K562 (cell line): ENCODE measurements around the gene RXRA. TPM values are rescaled to one million over a fixed set of nuclear protein-coding genes. Genes with fewer than 3 reads are reported as not detected.

Experiments used
- ATAC-seq: fragments of 200-7000 bp; cut with Tn5 transposase; 3 replicates; pipeline ENCODE4 v1.9.1; 2020; ENCODE audit warnings: moderate library complexity
- BruUV-seq: library from RNA; stranded (reverse); fragments of 400-500 nt; replicated peaks from 2 replicates; lab custom pipeline; 2021; lab: Mats Ljungman, UMichigan
- CTCF ChIA-PET: fragments of 300-600 bp; formaldehyde crosslinking; extraction: SDS; loops from one replicate; lab custom pipeline; 2021; ENCODE audit warnings: low intra/inter-chr PET ratio; lab: Yijun Ruan, JAX
- POLR2A ChIA-PET: fragments of 300-600, 350-650 bp; sonication (Branson Sonifier 250); formaldehyde crosslinking; extraction: SDS; loops from one replicate; lab custom pipeline; 2021; ENCODE audit warnings: antibody characterized with exemption, inconsistent platforms; lab: Yijun Ruan, JAX
- DNase-seq, 4 experiments: peaks; one replicate each; pipeline versions ENCODE4 v3.0.0 to v3.0.0-alpha.2; 2011 to 2018; ENCODE audit warnings: low spot score in 3 of 4, mixed read lengths in 3 of 4; ENCODE audit errors: extremely low read depth in 1 of 4
- FAIRE-seq: peaks from 2 replicates; lab custom pipeline; 2011; peaks lifted over from hg19 to GRCh38; lab: Jason Lieb, UNC
- H2AFZ ChIP-seq: 2 replicates; pipeline ENCODE4 v1.6.0; 2011; ENCODE audit warnings: low read depth, low read length, control low read depth, inconsistent platforms
- H3K27ac ChIP-seq: fragments of 200-600 bp; 3 replicates; pipeline ENCODE4 v1.8.0; 2011; ENCODE audit warnings: low read depth, mild to moderate bottlenecking, control low read depth, inconsistent platforms, low read length, moderate library complexity, mixed read lengths; ENCODE audit errors: extremely low read depth
- H3K27me3 ChIP-seq, 2 experiments: fragments of 300-600 bp in 1 of 2; 2 replicates in 1 of 2; 3 replicates in 1 of 2; pipeline versions ENCODE4 v1.6.0 to v1.8.0; 2011; ENCODE audit warnings: inconsistent platforms in 2 of 2, low read length in 2 of 2, mild to moderate bottlenecking in 1 of 2, mixed read lengths in 1 of 2, moderate library complexity in 1 of 2; ENCODE audit not compliant: control insufficient read depth in 2 of 2, insufficient read depth in 2 of 2
- H3K36me3 ChIP-seq: fragments of 300-600 bp; 3 replicates; pipeline ENCODE4 v1.8.0; 2011; ENCODE audit warnings: mild to moderate bottlenecking, low read length, inconsistent platforms; ENCODE audit not compliant: control insufficient read depth, insufficient read depth
- H3K4me1 ChIP-seq, 2 experiments: fragments of 200-600 bp in 1 of 2; replicated peaks in 1 of 2; 2 replicates in 1 of 2; 3 replicates in 1 of 2; pipeline versions ENCODE4 v1.5.1 to v1.8.0; 2011; ENCODE audit warnings: inconsistent platforms in 2 of 2, low read length in 2 of 2, mild to moderate bottlenecking in 1 of 2, mixed read lengths in 1 of 2, moderate library complexity in 1 of 2; ENCODE audit not compliant: control insufficient read depth in 2 of 2, insufficient read depth in 2 of 2
- H3K4me2 ChIP-seq: 2 replicates; pipeline ENCODE4 v1.6.1; 2011; ENCODE audit warnings: low read length, control low read depth, inconsistent platforms, mixed read lengths; ENCODE audit not compliant: insufficient read depth
- H3K4me3 ChIP-seq: fragments of 200-600 bp; sonication (generic), shearing (Covaris generic); 2 replicates; pipeline ENCODE4 v1.5.1; 2016; ENCODE audit warnings: control low read depth, inconsistent platforms
- H3K79me2 ChIP-seq: fragments of 200-600 bp; 3 replicates; pipeline ENCODE4 v1.8.0; 2011; ENCODE audit warnings: low read length, inconsistent platforms; ENCODE audit not compliant: control insufficient read depth, insufficient read depth
- H3K9ac ChIP-seq, 2 experiments: 2 replicates each; pipeline versions ENCODE4 v1.6.0 to v1.6.1; 2011; ENCODE audit warnings: low read depth in 2 of 2, low read length in 2 of 2, control low read depth in 1 of 2, inconsistent platforms in 1 of 2, mild to moderate bottlenecking in 1 of 2, mixed read lengths in 1 of 2; ENCODE audit not compliant: insufficient read depth in 1 of 2
- H3K9me1 ChIP-seq: one replicate; pipeline ENCODE4 v1.6.0; 2011; ENCODE audit warnings: inconsistent platforms, mild to moderate bottlenecking, low read length, moderate library complexity; ENCODE audit not compliant: control insufficient read depth, insufficient read depth
- H3K9me3 ChIP-seq: replicated peaks from 2 replicates; pipeline ENCODE4 v1.5.1; 2011; ENCODE audit warnings: low read depth, low read length, inconsistent platforms; ENCODE audit not compliant: control insufficient read depth, insufficient read depth
- H4K20me1 ChIP-seq: replicated peaks from 2 replicates; pipeline ENCODE4 v1.6.1; 2011; ENCODE audit warnings: low read length, inconsistent platforms, mixed read lengths; ENCODE audit not compliant: control insufficient read depth, insufficient read depth
- ARID1B ChIP-seq: fragments of 450-650 bp; IDR thresholded peaks from 2 replicates; pipeline ENCODE4 v1.6.1; 2016; ENCODE audit warnings: antibody characterized with exemption, mild to moderate bottlenecking, inconsistent platforms
- FIP1L1 ChIP-seq: fragments of 200-400 bp; formaldehyde crosslinking; IDR thresholded peaks from 2 replicates; pipeline ENCODE4 v1.6.1; 2018; ENCODE audit warnings: mild to moderate bottlenecking, low read depth, low read length; ENCODE audit not compliant: poor library complexity, severe bottlenecking
- GTF2B ChIP-seq: IDR thresholded peaks from 2 replicates; pipeline ENCODE4 v1.6.1; 2011; ENCODE audit not compliant: insufficient read length; ENCODE audit errors: extremely low read depth
- HMG20A ChIP-seq: fragments of 450-650 bp; formaldehyde crosslinking; conservative IDR thresholded peaks from 2 replicates; pipeline ENCODE4 v1.4.0; 2020; ENCODE audit warnings: mild to moderate bottlenecking, mixed read lengths
- SMARCC2 ChIP-seq: fragments of 450-650 bp; IDR thresholded peaks from 2 replicates; pipeline ENCODE4 v1.6.1; 2017; ENCODE audit warnings: antibody characterized with exemption, moderate library complexity, mild to moderate bottlenecking, low read depth
- SPI1 ChIP-seq: IDR thresholded peaks from 2 replicates; pipeline ENCODE4 v1.6.1; 2011; ENCODE audit warnings: low read depth, low read length, control low read depth, borderline replicate concordance
- TCFL5 ChIP-seq: fragments of 250-450 bp; sonication (Bioruptor Pico); conservative IDR thresholded peaks from 2 replicates; pipeline ENCODE4 v1.6.1; 2021; ENCODE audit warnings: mild to moderate bottlenecking, moderate library complexity, matching md5 sums
- ZMIZ1 ChIP-seq, 2 experiments: fragments of 150-350 bp in 1 of 2; IDR thresholded peaks; 2 replicates each; pipeline ENCODE4 v1.6.1; 2012 to 2016; ENCODE audit warnings: low read depth in 2 of 2, low read length in 2 of 2, mild to moderate bottlenecking in 1 of 2, moderate library complexity in 1 of 2
- ZNF124 ChIP-seq: sonication (generic); formaldehyde crosslinking; IDR thresholded peaks from 2 replicates; pipeline ENCODE4 v1.8.1; 2022; ENCODE audit warnings: missing genetic modification reagents
- ZNF212 ChIP-seq: fragments of 450-650 bp; formaldehyde crosslinking; IDR thresholded peaks from 2 replicates; pipeline ENCODE4 v1.4.0; 2020; ENCODE audit warnings: mild to moderate bottlenecking
- ZNF280B ChIP-seq: fragments of 250-450 bp; sonication (Bioruptor Pico); IDR thresholded peaks from 2 replicates; pipeline ENCODE4 v1.5.1; 2021; ENCODE audit warnings: mild to moderate bottlenecking
- ZNF507 ChIP-seq: conservative IDR thresholded peaks from 2 replicates; pipeline ENCODE4 v1.6.1; 2017; ENCODE audit warnings: missing genetic modification characterization, missing compliant biosample characterization
- ZNF511 ChIP-seq: sonication (generic); formaldehyde crosslinking; IDR thresholded peaks from 2 replicates; pipeline ENCODE4 v1.8.0; 2022; ENCODE audit warnings: mild to moderate bottlenecking, missing genetic modification reagents
- ZNF766 ChIP-seq: fragments of 200-800 bp; sonication (Bioruptor generic); conservative IDR thresholded peaks from 2 replicates; pipeline ENCODE4 v1.6.1; 2016; ENCODE audit warnings: missing genetic modification characterization, missing compliant biosample characterization
- WGBS: fragments of 100-300 bp; shearing (Covaris generic); methylation state at CpG from one replicate; pipeline ENCODE4 v1.1.6; 2016; ENCODE audit warnings: low coverage, mixed read lengths; ENCODE audit not compliant: insufficient coverage; ENCODE audit errors: missing lambda C conversion rate; 5-methylcytosine and 5-hydroxymethylcytosine counted together
- in situ Hi-C: fragments of 300-500 bp; cut with MboI; formaldehyde crosslinking; loops from 4 replicates; pipeline ENCODE4 v1.15.0; 2018; ENCODE audit warnings: inconsistent platforms, mixed read lengths
- intact Hi-C: fragments of 100-400 bp; cut with micrococcal nuclease; formaldehyde crosslinking; loops from 2 replicates; pipeline ENCODE4 v1.14.2; 2022
- polyA plus RNA-seq, 8 experiments: library from polyadenylated mRNA; depleted of rRNA in 4 of 8; stranded (reverse) in 5 of 8; unstranded in 3 of 8; fragments of >200 nt; fragmentation: Nextera tagmentation in 2 of 8; fragmentation: Illumina TruSeq in 1 of 8; extraction: Ambion mirVana in 2 of 8; extraction: Trizol in 1 of 8; gene quantifications; 2 replicates each; pipeline versions ENCODE4 v1.2.1 to v1.2.3, GENCODE V29; 2011 to 2014; ENCODE audit warnings: inconsistent platforms in 1 of 8, missing spikeins in 1 of 8
- total RNA-seq, 7 experiments: library from RNA; depleted of rRNA in 6 of 7; stranded (reverse); fragments of >200 nt in 6 of 7; fragmentation: Illumina TruSeq in 2 of 7; extraction: Trizol in 2 of 7; gene quantifications; 2 replicates each; pipeline versions ENCODE4 v1.2.1 to v1.2.3, GENCODE V29; 2011 to 2021; ENCODE audit warnings: low replicate concordance in 1 of 7

RXRA gene
- total and polyA plus RNA-seq, 9 of the 15 experiments (the other 6 are each of a cell fraction or from before 2014, with no cell fraction given), result 0.35 to 23.6 (median 4.6) TPM

- peak overlapping the region; percentile 42 to 85; a peak in 3 of 4 replicates for H3K9ac ChIP-seq
- DNase-seq, result peak; percentile 66 to 77 (median 72)
- H3K79me2 ChIP-seq, result peaks cover 65% of the 10 kb centered on the region
- no peaks in the 10 kb centered on the region for H3K27me3 ChIP-seq
- BruUV-seq, result no TSS peak
- H2AFZ ChIP-seq, result peak overlapping the region; percentile 63
- H3K9me1 ChIP-seq, result peaks cover 7% of the 10 kb centered on the region
- H3K27ac ChIP-seq, result peak overlapping the region; percentile 54
- ChIA-PET CTCF (no interaction called here), POLR2A (interaction anchor here (0.6 to 1.8 kb wide), 6 partner anchors 10 to 359 kb away, joined by 3 to 7 read pairs (median 4); no protein-coding TSS in a partner anchor)
- peak overlapping the region; percentile 33 for H3K4me2 ChIP-seq
- H3K9me3 ChIP-seq, result no peaks in the 10 kb centered on the region
- no peak overlapping the region for H3K4me3 ChIP-seq
- peak; percentile 67 for FAIRE-seq
- 26% methylated on average over 14 of the region's 17 CpGs for WGBS
- intact Hi-C loops, result no loop called here
- peak; percentile 86 for ATAC-seq
- peaks cover 33% of the 10 kb centered on the region for H4K20me1 ChIP-seq
- peaks cover 30 to 98% of the 10 kb centered on the region in 2 experiments for H3K4me1 ChIP-seq
- in situ Hi-C loops, result no loop called here
- H3K36me3 ChIP-seq, result no peaks in the 10 kb centered on the region; the same call in 2 of the 3 replicates
- TF ChIP-seq ZNF766 (peak; percentile 89), ARID1B (0 out of 2 replicates have a peak, but pooled peaks have one; percentile 18), SMARCC2 (no peak), ZNF507 (tag) (no peak), ZNF124 (CRISPR knock-in tag) (no peak), TCFL5 (CRISPR knock-in tag) (no peak), SPI1 (peak; percentile 27; the same call in 1 of the 2 replicates), ZMIZ1 (IDR thresholded peaks at IDR 0.05; ENCODE audit: low read depth in 2 of 2, low read length in 2 of 2) (no peak), FIP1L1 (no peak), ZNF212 (no peak), ZNF280B (CRISPR knock-in tag) (no peak), ZNF511 (CRISPR knock-in tag) (no peak), GTF2B (no peak), HMG20A (CRISPR knock-in tag) (no peak)
Observed at GRCh38 chr9:134344068-134344799, 18.0 kb downstream of the RXRA start.
